Measurements from ENCODE around the gene BICDL2.

BICDL2 gene

GRCh38 chr16:3045758-3046640 lies 9.3 kb upstream of the BICDL2 start, which contains the start of gene MMP25:
MMP25 (plus strand) TSS chr16:3046561; CDS start chr16:3046918, 357 bp downstream.
- FAIRE-seq = no peak

DNA sequence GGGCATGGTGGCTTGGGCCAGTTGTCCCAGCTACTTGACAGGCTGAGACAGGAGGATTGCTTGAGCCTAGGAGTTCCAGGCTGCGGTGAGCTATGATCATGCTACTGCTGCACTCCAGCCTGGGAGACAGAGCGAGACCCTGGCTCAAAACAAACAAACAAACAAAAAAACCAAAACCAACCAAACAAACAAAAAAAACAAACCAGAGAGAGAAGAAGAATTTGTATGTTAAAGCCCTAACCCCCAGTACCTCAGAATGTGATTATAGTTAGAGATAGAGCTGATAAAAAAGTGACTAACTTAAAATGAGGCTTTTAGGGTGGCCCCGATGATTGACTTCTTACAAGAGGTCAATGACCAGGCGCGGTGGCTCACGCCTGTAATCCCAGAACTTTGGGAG lies 8.0 kb upstream of the BICDL2 start:
- FAIRE-seq = no peak

- FAIRE-seq = no peak
These were observed 5.6 kb upstream of the BICDL2 start for GRCh38 chr16:3042376-3042775.

DNA sequence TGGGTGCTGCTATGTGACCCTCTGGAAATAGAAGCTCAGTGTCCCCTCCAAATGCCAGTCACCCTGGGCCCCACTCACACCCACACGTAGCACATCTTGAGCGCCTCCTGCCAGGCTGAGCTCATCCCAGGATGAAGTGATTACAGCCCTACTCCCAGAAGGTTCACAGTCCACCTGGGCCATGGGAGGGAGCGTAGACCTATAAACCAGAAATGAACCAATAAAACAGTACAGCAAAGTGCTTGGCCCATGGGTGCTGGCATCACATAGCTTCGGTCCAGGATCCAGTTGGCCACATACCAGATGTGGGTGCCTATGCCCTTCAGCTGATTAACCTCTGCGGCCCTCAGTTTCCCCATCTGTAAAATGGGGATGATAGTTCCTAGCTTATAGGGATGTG lies 2.2 kb upstream of the BICDL2 start:
- no peak for FAIRE-seq

- no peak for FAIRE-seq
These were observed 1.5 kb upstream of the BICDL2 start for GRCh38 chr16:3038256-3038655.

DNA sequence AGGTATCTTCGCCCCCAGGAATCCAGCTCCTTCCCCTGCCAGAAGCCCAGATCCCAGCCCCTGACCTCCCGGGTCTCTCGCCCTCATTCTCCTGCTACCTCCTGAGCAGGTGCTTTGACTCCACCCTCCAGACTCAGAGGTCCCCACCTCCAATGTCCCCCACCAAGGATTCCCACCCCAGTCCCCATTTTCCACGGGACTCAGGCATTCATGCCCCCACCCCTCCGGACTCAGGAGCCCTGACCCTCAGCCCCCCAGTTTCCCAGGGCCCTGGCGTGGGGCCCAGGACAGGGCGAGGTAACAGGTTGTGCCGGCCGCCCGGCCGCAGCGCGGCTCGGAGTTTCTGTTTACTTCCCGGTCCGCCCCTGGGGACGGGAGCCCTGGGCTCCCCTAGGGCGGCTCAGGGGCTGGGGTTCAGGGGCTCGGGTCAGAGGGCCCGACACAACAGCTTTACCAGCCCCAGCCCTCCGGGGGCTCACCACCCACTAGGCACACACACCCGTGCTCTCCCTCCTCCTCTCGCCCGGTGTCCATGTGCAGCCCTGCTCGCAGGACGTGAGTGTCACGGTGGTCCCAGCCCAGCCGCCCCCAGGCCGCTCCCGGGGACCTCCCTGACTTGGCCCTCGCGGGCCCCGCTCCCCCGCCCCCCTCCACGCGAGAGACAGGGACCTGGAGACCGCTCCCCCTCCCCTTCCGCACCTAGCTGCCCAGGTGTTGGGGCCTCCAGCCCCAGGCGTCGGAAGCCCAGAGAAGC lies 595 bp downstream of the BICDL2 start:
- no peak for FAIRE-seq

GRCh38 chr16:3035289-3035971 lies 1.3 kb downstream of the BICDL2 start:
- no peak for FAIRE-seq

DNA sequence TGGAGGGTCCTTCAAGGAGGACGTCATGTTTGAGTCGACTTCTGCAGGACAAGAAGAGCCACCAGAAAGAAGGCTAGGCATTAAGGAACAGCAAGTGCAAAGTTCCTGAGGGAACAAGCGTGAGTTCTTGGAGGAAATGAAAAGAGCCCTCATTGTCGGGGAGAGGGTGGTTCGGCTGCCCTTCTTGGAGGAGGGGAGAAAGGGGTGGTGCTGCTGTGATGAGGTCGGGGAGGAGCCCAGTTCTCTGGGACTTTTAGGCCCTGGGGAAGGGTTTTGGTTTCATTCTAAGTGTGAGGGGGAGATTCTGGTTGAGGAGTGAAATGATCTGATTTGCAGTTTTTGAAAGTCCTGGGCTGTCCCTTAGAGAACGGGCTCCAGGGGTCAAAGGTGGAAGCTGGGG lies 4.1 kb downstream of the BICDL2 start:
- no peak for FAIRE-seq

- no peak for FAIRE-seq
These were observed 6.2 kb downstream of the BICDL2 start for GRCh38 chr16:3030222-3031212.

- FAIRE-seq = no peak
These were observed 7.1 kb downstream of the BICDL2 start for GRCh38 chr16:3029491-3030221.

GRCh38 chr16:3028716-3029319 lies 7.9 kb downstream of the BICDL2 start:
- FAIRE-seq = no peak

DNA sequence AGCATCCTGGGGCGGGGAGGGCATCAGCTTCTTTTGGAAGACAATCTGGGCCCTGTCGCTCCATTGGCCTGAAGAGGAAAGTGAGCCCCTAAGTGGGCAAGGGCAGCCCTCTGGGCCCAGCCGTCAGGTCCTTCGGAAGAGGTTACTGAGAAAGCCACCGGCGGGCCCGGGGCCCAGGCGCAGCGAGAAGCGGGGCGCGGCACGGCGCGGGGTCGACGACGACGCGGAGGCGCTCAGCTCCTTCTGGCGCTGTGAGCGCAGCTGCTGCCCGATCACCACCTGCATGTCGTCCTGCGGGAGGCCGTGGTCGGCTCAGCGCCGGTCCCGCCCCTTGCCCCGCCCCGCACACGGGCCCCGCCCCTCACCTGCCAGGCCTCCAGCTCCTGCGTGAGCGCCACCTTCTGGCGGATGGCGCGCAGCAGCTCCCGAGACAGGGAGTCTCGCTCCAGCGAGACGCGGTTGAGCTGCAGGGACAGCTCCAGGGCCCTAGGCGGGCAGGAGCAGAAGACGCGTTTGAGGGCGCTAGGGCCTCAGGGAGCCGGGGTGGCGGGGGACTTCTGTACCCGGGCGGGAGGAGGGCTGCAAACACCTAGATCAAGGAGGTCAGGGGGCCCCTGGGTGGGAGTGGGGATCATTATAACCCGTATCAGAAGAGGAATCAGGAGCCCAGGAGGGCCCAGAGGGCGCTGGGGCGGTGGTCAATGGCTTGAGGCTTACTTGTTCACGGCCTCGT lies 8.6 kb downstream of the BICDL2 start:
- FAIRE-seq = no peak

- FAIRE-seq = no peak
These were observed 9.3 kb downstream of the BICDL2 start for GRCh38 chr16:3027489-3027795.

GRCh38 chr16:3026609-3027488 lies 9.9 kb downstream of the BICDL2 start:
- no peak for FAIRE-seq

GRCh38 chr16:3026003-3026378 lies 10.8 kb downstream of the BICDL2 start:
- FAIRE-seq = no peak

DNA sequence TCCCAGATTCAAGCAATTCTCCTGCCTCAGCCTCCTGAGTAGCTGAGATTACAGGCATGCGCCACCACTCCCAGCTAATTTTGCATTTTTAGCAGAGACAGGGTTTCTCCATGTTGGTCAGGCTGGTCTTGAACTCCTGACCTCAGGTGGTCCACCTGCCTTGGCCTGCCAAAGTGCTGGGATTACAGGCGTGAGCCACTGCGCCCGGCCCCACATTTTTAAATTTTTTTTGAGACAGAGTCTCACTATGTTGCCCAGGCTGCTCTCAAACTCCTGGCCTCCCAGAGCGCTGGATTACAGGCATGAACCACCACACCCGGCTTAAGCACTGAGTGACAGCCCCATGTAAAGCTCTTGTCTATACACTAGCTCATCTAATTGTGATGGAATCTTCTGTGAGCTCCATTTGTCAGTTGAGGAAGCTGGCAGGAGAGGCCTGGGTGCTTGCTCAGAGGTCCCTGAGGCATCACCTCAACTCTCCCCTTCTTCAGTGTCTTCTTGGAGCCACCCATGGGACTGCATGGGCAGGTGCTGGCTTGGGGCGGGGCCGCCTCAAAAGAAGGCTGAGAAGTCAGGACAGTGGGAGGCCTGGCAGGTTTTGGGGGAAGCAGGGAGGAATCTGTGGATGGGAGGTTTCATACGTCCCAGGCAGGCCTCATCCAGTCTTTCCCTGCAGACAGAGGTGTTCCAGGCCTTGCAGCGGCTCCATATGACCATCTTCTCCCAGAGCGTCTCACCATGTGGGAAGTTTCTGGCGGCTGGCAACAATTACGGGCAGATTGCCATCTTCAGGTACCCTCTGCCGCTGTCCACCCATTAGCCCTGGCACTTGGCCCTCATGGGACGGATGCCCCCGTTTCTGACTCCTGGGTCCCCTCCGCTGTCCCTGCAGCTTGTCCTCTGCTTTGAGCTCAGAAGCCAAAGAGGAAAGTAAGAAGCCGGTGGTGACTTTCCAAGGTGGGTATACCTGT lies 11.4 kb downstream of the BICDL2 start:
- no peak for FAIRE-seq

- peak; percentile 91 for FAIRE-seq
These were observed 12.9 kb downstream of the BICDL2 start, which contains the start of the genes HCFC1R1 and THOC6 for GRCh38 chr16:3023669-3024478. HCFC1R1 (minus strand) TSS chr16:3023942; CDS start chr16:3023941, 1 bp downstream. THOC6 (plus strand) TSS chr16:3024035; CDS start chr16:3024327, 292 bp downstream.
